LNCAP (cell line): ENCODE measurements around the gene TECTA.

Source experiments
- CTCF ChIP-seq: fragments of 450-650 bp; IDR thresholded peaks from 2 replicates; pipeline ENCODE4 v1.5.1; 2017; ENCODE audit warnings: mild to moderate bottlenecking

The TECTA gene

GRCh38 chr11:121132211-121132976, 31.4 kb downstream of the TECTA start:
- TF ChIP-seq CTCF, result peak; percentile 21; the same call in 1 of the 2 replicates

GRCh38 chr11:121134741-121135312, 33.8 kb downstream of the TECTA start:
- TF ChIP-seq CTCF, result no peak

GRCh38 chr11:121137005-121137404, 36.0 kb downstream of the TECTA start:
- no peak for TF ChIP-seq CTCF

GRCh38 chr11:121138259-121138658, 37.2 kb downstream of the TECTA start:
- no peak for TF ChIP-seq CTCF

- TF ChIP-seq CTCF, result no peak
Observed at GRCh38 chr11:121140369-121140768, 39.3 kb downstream of the TECTA start.

GRCh38 chr11:121141066-121141465, 40.0 kb downstream of the TECTA start:
- no peak for TF ChIP-seq CTCF

- TF ChIP-seq CTCF, result no peak
Observed at GRCh38 chr11:121143921-121144320, 42.9 kb downstream of the TECTA start.
